ENCODE data around the gene FZD4.

The FZD4 gene

DNA sequence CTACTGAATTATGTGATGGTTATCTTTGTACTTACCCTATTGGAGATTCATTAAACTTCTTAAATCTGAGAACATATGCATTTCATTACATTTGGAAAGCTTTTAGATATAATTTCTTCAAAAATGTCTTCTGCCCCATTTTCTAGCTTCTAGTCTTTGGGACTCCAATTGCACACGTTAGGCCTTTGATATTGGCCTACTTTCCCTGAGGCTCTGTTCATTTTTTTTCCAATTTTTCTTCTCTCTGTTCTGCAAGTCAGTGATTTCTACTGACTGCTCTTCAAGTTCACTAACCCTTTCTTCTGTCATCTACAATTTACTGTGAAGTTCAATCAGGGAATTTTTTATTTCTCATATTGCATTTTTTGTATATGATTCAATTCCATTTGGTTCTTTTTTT lies 43.0 kb downstream of the FZD4 start:
- DNase-seq, result no peak

DNA sequence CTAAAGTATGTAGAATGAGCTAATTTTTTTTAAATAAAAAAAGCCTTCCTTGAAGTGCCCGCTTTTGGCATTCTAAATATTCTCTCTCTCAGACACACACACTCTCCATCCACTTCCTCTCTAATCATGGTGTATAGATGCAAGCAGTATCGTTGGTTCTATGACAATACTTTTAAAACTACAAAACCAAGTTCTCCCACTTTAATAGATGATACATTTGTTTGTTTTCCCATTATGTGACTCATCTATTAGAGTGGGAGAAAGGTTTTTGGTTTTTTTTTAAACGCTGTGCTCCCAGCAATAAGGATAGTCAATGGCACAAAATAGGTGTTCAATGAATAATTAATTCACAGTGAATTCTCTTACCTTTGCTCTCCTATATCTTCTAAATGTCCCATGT lies 44.6 kb downstream of the FZD4 start:
- no peak for DNase-seq

DNA sequence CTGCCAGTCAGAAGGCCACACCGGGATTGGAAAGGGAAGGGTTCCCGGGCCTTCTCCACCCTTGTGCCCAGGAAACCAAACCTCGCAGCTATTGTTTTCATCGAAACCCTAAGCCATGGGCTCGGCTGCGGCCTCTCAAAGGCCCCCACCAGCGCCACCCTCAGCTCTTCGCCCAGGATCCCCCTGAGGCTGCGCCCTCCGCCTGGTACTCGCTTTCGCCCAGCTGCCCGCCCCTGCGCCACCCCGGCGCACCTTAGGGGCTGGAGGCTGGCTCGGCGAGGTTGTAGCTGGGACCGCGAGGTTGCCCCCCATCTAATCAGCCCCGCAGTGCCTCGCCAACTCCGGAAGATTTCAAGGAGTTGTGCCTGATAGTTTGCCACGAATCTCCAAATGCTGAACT lies 49.0 kb downstream of the FZD4 start:
- DNase-seq, result no peak

DNA sequence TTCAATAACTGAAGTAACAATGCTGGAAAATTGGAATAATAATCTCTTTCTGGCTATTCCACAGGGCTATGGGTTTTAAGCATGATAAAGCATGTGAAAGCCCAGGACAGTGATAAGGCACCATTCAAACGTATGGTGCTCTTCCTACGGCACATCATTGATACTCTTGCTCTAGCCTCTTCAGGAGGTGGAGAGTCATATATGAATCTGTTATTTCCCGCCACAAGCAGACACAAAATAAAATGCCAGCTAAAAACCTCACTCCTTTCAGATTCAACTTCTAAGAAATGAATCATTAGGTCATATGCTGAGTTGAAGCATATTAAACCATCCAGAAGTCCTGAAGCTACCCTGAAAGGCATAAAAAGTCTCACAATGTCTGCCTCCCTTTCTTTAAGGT lies 49.9 kb downstream of the FZD4 start:
- DNase-seq, result no peak

DNA sequence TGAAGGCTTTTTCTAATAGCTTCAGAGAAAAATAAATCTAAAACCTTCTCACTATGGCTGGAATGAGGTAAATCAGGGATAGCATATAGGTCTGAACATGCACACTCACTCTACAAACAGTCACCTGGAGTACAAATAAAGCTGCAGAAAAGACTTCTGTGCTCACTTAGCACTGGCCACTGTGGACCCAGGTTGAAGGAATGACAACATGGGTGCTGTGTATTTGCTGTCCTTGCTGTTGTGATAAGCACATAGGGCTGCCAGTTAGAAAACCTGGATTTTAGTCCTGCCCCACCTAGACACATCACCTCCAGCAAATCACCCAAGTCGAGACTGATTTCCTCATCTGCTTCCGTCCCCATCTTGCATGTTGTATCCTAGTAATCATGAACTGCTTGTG lies 51.2 kb downstream of the FZD4 start:
- no peak for DNase-seq

DNA sequence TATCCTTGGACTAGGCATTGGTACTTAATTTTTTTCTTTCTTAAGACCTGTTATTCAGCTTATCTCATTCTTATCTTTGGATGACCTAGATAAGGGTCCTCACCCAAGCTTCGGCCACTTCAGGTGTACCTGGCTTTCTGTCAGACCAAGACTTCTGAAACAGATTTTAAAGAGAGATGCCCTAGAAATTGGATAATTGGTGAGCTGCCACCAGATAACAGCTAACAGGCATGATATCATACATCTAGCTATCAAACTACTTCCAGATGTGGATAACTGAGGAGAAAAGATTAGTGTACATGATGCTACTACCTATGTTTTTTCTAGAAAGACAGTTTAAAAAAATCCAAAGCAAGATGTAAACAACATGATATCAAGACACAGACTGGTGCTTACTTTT lies 52.9 kb downstream of the FZD4 start:
- DNase-seq, result no peak

DNA sequence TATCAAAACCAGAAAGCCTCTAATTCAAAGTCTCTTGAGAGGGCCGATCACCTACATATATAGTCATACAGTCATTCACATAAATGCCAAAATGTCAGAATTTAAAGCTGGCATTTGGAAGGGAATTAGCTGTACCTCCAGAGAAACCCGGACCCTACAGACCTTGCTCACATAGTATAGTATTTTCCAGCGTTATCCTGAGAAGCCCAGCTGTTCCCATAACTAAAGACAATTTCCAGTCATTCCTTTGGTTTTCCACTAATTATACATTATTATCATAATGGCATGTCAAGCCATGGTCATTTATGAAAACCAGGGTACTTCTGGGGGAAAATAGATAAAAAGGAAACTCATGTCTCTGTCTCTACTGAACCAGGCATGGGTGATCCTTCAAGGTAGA lies 53.6 kb downstream of the FZD4 start:
- no peak for DNase-seq

DNA sequence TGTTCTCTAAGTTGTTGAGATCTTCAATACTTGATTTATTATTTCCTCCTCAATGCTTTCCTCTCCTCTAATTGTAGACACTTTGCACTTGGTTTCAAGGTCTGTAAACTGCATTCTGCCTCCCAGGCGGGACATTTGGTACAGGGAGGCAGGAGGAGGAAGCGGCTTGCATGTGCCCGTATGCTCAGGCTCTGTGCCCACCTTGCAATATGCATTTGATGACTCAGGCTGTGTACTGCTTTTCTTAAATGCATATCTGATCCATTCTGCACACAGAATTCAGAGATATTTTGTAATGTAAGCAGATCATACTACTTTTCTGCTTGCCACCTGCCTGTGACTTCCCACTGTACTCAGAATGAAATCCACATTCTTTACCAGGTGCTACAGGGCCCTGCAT lies 55.0 kb downstream of the FZD4 start:
- DNase-seq, result no peak

DNA sequence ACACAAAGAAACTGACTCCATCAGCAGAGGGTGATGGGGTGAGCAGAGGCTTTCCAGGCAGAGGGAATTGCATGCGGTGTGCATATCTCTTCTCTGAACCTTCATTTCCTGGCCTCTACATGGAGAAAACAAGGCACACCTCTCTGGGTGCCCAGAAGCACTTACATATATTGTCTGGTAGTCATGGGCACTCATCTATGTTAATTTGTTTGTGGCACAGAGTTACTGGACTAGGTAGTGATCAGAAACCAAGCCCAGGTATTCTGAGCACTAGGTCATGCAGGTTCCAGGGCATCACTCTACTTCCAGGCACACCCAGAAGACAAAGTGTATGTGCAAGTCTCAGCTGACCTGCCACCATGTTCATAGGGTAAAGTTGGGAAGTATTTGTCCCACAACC lies 56.5 kb downstream of the FZD4 start:
- no peak for DNase-seq

DNA sequence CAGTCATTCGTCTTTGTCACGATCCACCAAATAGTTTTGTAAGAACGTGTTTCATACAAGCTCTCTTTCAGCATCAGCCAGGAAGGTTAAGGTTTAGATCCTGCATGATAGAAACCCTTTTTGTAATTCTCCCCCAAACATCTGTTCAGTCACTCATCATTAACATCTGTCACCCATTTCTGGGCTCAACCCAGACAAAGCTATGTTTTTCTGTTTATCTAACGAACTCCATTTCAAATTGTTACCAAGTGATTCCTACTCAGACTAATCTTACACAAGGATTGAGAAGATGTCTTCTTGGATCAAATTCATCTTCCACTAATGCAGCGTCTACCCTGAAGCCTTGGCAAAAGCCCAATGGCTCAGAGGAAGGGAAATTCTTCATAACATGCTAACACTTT lies 58.8 kb downstream of the FZD4 start:
- no peak for DNase-seq
